ENCODE measurements around the gene BCOR. TPM values are rescaled to one million over a fixed set of nuclear protein-coding genes. Genes with fewer than 3 reads are reported as not detected.

Gene BCOR
- total and polyA plus RNA-seq, 2 of the 13 experiments (the other 11 are each of a cell fraction or from before 2014, with no cell fraction given): 14.3 to 15.2 TPM

- TF ChIP-seq ZNF816 (CRISPR knock-in tag; IDR thresholded peaks at IDR 0.05; ENCODE audit: borderline replicate concordance) (no peak), ZNF44 (CRISPR knock-in tag; IDR thresholded peaks at IDR 0.05) (no peak), YEATS4 (CRISPR knock-in tag; IDR thresholded peaks at IDR 0.05; ENCODE audit: borderline replicate concordance) (peak; percentile 25; the same call in 1 of the 2 replicates), THAP9 (CRISPR knock-in tag; IDR thresholded peaks at IDR 0.05; ENCODE audit: borderline replicate concordance) (no peak), ZBTB37 (CRISPR knock-in tag; IDR thresholded peaks at IDR 0.05) (no peak), ATF2 (CRISPR knock-in tag; IDR thresholded peaks at IDR 0.05) (0 out of 2 replicates have a peak, but pooled peaks have one; percentile 23), ZNF670 (CRISPR knock-in tag; IDR thresholded peaks at IDR 0.05; ENCODE audit: borderline replicate concordance) (0 out of 2 replicates have a peak, but pooled peaks have one; percentile 25), ARNT (IDR thresholded peaks at IDR 0.05) (no peak), ZNF75D (CRISPR knock-in tag; IDR thresholded peaks at IDR 0.05; ENCODE audit: borderline replicate concordance) (no peak), ZNF569 (CRISPR knock-in tag; IDR thresholded peaks at IDR 0.05; ENCODE audit: borderline replicate concordance) (no peak), HNRNPL (IDR thresholded peaks at IDR 0.05; ENCODE audit: low read depth, low read length) (peak; percentile 23; the same call in 1 of the 2 replicates), ZNF773 (CRISPR knock-in tag; IDR thresholded peaks at IDR 0.05; ENCODE audit: borderline replicate concordance) (no peak), ZNF138 (CRISPR knock-in tag; IDR thresholded peaks at IDR 0.05; ENCODE audit: low read depth) (no peak), REXO4 (CRISPR knock-in tag; IDR thresholded peaks at IDR 0.05; ENCODE audit: borderline replicate concordance) (no peak), HOXA5 (CRISPR knock-in tag; IDR thresholded peaks at IDR 0.05) (peak; percentile 97), TAF1 (CRISPR knock-in tag; IDR thresholded peaks at IDR 0.05) (0 out of 2 replicates have a peak, but pooled peaks have one; percentile 22), NFE2L2 (IDR thresholded peaks at IDR 0.05; ENCODE audit: low read length) (no peak), ZNF740 (CRISPR knock-in tag; IDR thresholded peaks at IDR 0.05) (0 out of 2 replicates have a peak, but pooled peaks have one; percentile 39)
- TF ChIP-seq, protein P1, sequence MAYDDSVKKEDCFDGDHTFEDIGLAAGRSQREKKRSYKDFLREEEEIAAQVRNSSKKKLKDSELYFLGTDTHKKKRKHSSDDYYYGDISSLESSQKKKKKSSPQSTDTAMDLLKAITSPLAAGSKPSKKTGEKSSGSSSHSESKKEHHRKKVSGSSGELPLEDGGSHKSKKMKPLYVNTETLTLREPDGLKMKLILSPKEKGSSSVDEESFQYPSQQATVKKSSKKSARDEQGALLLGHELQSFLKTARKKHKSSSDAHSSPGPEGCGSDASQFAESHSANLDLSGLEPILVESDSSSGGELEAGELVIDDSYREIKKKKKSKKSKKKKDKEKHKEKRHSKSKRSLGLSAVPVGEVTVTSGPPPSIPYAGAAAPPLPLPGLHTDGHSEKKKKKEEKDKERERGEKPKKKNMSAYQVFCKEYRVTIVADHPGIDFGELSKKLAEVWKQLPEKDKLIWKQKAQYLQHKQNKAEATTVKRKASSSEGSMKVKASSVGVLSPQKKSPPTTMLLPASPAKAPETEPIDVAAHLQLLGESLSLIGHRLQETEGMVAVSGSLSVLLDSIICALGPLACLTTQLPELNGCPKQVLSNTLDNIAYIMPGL (CRISPR knock-in tag; IDR thresholded peaks at IDR 0.05; ENCODE audit: borderline replicate concordance in 1 of 2, low read depth in 1 of 2): peak; percentile 1 to 2; a peak in 2 of 4 replicates
- TF ChIP-seq, protein P2, sequence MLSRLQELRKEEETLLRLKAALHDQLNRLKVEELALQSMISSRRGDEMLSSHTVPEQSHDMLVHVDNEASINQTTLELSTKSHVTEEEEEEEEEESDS (CRISPR knock-in tag; IDR thresholded peaks at IDR 0.05; ENCODE audit: borderline replicate concordance): no peak
Measured at GRCh38 chrX:40013266-40014195, 84.2 kb downstream of the BCOR start (continued).
